Natural killer cell treated with Interleukin-12 subunit alpha and Interleukin-12 subunit beta and Interleukin-15 and Interleukin-18, amount 100 ng/mL, for 72 hours (primary cell): ENCODE measurements around the gene PTPRE. TPM values are rescaled to one million over a fixed set of nuclear protein-coding genes. Genes with fewer than 3 reads are reported as not detected.

Source experiments
- ATAC-seq, 2 donors: fragments of 150-1000 bp; cut with Tn5 transposase in 1 of 2; sonication (Bioruptor Pico), chemical (Tn5 transposase) in 1 of 2; 2 replicates each; pipeline ENCODE4 v1.10.0; 2021
- DNase-seq: peaks from one replicate; pipeline ENCODE4 v3.0.0; 2022; ENCODE audit warnings: low spot score
- H3K27ac Mint-ChIP-seq, 2 donors: 1 replicate in 1 of 2; 2 replicates in 1 of 2; pipeline ENCODE4 v1.8.0; 2022; ENCODE audit warnings: mixed read lengths in 2 of 2, mild to moderate bottlenecking in 1 of 2, moderate library complexity in 1 of 2
- H3K27me3 Mint-ChIP-seq, 2 donors: 1 replicate in 1 of 2; 2 replicates in 1 of 2; pipeline ENCODE4 v1.8.0; 2022; ENCODE audit warnings: mixed read lengths in 2 of 2
- H3K36me3 Mint-ChIP-seq: one replicate; pipeline ENCODE4 v1.8.0; 2022; ENCODE audit warnings: mixed read lengths
- H3K4me1 Mint-ChIP-seq, 2 donors: 1 replicate in 1 of 2; 2 replicates in 1 of 2; pipeline ENCODE4 v1.8.0; 2022; ENCODE audit warnings: low read depth in 2 of 2, mixed read lengths in 2 of 2, mild to moderate bottlenecking in 1 of 2
- H3K4me3 Mint-ChIP-seq: one replicate; pipeline ENCODE4 v1.8.0; 2022; ENCODE audit warnings: mixed read lengths
- H3K9me3 Mint-ChIP-seq: 2 replicates; pipeline ENCODE4 v1.8.0; 2022; ENCODE audit warnings: mixed read lengths
- total RNA-seq, 2 donors: library from RNA; stranded (reverse); gene quantifications; one replicate each; pipeline ENCODE4 v1.2.3, GENCODE V29; 2022

PTPRE gene, protein sequence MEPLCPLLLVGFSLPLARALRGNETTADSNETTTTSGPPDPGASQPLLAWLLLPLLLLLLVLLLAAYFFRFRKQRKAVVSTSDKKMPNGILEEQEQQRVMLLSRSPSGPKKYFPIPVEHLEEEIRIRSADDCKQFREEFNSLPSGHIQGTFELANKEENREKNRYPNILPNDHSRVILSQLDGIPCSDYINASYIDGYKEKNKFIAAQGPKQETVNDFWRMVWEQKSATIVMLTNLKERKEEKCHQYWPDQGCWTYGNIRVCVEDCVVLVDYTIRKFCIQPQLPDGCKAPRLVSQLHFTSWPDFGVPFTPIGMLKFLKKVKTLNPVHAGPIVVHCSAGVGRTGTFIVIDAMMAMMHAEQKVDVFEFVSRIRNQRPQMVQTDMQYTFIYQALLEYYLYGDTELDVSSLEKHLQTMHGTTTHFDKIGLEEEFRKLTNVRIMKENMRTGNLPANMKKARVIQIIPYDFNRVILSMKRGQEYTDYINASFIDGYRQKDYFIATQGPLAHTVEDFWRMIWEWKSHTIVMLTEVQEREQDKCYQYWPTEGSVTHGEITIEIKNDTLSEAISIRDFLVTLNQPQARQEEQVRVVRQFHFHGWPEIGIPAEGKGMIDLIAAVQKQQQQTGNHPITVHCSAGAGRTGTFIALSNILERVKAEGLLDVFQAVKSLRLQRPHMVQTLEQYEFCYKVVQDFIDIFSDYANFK
- total RNA-seq, result 100 to 1,000 TPM in 1 of 2 donors, 10 to 100 TPM in 1; 65.1 to 147 TPM

GRCh38 chr10:127906548-127907377 is at the start of gene PTPRE:
TSS of gene PTPRE (plus strand) at chr10:127907103. CDS start at chr10:128040882, 133,779 bp downstream.
- Mint-ChIP-seq H3K27me3 (peaks cover 19 to 33% of the 10 kb centered on the region in 2 donors), H3K4me3 (peak within 1 kb of the TSS; percentile 49), H3K27ac (no peak within 1 kb of the TSS), H3K9me3 (no peaks in the 10 kb centered on the region), H3K4me1 (peaks cover 8 to 13% of the 10 kb centered on the region in 2 donors), H3K36me3 (no peaks in the 10 kb centered on the region)
- ATAC-seq, result peak; percentile 96 to 97
- peak; percentile 84 for DNase-seq

DNA sequence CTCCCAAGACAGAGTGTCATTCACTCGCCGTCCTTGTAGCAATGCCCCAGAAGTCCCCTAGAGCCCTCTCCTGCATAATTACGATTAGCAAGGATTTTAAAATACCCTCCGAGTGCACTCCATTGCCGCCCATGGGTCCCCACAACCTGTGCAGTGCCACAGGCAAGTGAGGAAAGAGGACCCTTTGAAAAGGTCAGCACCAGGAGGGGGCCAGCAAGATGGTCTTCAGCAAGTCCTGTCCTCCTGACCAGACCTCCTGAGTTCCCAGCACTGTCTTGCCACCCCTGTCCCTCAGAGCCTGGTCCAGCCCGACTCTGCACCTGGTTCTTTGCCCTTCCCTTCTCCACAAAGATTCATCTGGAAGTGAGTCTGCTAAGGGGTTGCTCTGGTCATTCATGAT is 46.3 kb upstream of the PTPRE start:
- Mint-ChIP-seq H3K36me3 (peaks cover 6% of the 10 kb centered on the region), H3K27ac (no peak overlapping the region), H3K27me3 (peaks cover 9 to 16% of the 10 kb centered on the region in 2 donors), H3K9me3 (peaks cover 2% of the 10 kb centered on the region), H3K4me3 (no peak overlapping the region), H3K4me1 (no peaks in the 10 kb centered on the region)
- no peak for DNase-seq
- no peak for ATAC-seq

- Mint-ChIP-seq H3K27me3 (peaks cover 19 to 25% of the 10 kb centered on the region in 2 donors), H3K36me3 (peaks cover 6% of the 10 kb centered on the region), H3K9me3 (peaks cover 2% of the 10 kb centered on the region), H3K27ac (no peak overlapping the region), H3K4me3 (no peak overlapping the region), H3K4me1 (no peaks in the 10 kb centered on the region)
- ATAC-seq (no peak), DNase-seq (no peak)
Observed at GRCh38 chr10:127863231-127863825, 43.6 kb upstream of the PTPRE start.

DNA sequence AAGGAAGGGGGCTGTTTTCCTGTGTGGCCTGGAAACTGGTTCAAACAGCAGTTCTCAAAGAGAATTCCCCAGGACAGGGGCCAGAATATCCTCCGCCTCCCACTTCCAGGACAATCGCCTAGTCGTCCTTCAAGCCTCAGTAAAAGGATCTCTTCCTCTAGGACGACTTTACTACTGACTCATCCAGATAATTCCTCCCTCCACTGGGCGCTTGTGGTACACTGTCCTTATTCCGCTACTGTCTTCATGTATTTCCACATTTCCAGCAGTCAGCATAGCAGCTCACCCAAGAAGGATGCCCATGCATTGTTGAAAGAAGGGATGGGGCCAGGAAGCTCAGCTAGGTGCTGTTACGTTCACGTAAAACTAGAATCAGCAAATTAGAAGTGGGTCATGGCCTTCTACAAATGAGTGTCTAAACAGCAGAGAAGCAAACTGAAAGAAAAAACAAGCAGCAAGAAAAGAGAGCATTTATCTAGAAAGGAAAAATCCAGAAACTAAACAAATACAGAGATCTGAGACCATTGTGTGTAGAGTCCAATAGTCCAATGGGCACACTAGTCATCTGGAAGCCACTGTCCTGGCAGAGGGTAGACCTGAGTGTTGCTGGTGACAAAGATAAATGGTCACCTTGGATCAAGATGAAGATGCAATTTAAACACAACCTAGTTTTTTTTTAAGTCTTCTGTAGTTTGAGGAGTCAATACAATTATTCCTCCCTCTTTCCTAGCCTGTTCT is 40.5 kb upstream of the PTPRE start:
- no peak overlapping the region for H3K27ac Mint-ChIP-seq
- H3K36me3 Mint-ChIP-seq, result peaks cover 6% of the 10 kb centered on the region
- ATAC-seq (no peak), DNase-seq (no peak)
- H3K9me3 Mint-ChIP-seq, result peaks cover 6% of the 10 kb centered on the region
- peaks cover 35 to 43% of the 10 kb centered on the region in 2 donors for H3K27me3 Mint-ChIP-seq
- no peak overlapping the region for H3K4me3 Mint-ChIP-seq
- H3K4me1 Mint-ChIP-seq, result no peaks in the 10 kb centered on the region

- ATAC-seq (no peak), DNase-seq (no peak)
- Mint-ChIP-seq H3K27me3 (peaks cover 40 to 47% of the 10 kb centered on the region in 2 donors), H3K27ac (no peak overlapping the region), H3K9me3 (peaks cover 6% of the 10 kb centered on the region), H3K36me3 (peaks cover 6% of the 10 kb centered on the region), H3K4me1 (no peaks in the 10 kb centered on the region), H3K4me3 (no peak overlapping the region)
Observed at GRCh38 chr10:127867805-127868204, 39.1 kb upstream of the PTPRE start.

GRCh38 chr10:127869329-127869728 is 37.6 kb upstream of the PTPRE start:
- H3K36me3 Mint-ChIP-seq, result no peaks in the 10 kb centered on the region
- peaks cover 4% of the 10 kb centered on the region for H3K9me3 Mint-ChIP-seq
- peaks cover 33 to 38% of the 10 kb centered on the region in 2 donors for H3K27me3 Mint-ChIP-seq
- ATAC-seq (no peak), DNase-seq (no peak)
- no peak overlapping the region for H3K27ac Mint-ChIP-seq
- no peak overlapping the region for H3K4me3 Mint-ChIP-seq
- H3K4me1 Mint-ChIP-seq, result no peaks in the 10 kb centered on the region

DNA sequence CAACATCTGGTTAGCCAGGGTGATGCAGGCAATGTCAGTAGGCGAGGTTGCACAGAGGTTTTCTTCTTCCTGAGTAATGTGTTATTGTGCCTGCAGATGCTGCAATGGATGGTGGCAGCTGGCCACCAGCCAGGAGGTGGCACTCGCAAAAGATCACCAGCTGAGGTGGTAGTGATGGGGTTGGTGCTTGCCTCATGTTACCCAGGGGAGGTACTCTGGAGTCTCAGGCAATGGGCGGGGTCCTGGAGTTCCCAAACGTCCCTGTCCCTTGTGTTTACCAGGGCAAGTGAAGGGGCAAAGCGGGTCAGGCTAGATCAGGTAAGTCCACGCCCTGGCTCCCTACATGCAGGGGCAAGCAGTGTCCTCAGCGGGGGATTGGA is 35.3 kb upstream of the PTPRE start:
- no peak overlapping the region for H3K27ac Mint-ChIP-seq
- H3K27me3 Mint-ChIP-seq, result peaks cover 25 to 33% of the 10 kb centered on the region in 2 donors
- no peaks in the 10 kb centered on the region for H3K4me1 Mint-ChIP-seq
- DNase-seq (no peak), ATAC-seq (peak in 1 of 2 donors; percentile 12)
- no peak overlapping the region for H3K4me3 Mint-ChIP-seq
- no peaks in the 10 kb centered on the region for H3K36me3 Mint-ChIP-seq
- peaks cover 4% of the 10 kb centered on the region for H3K9me3 Mint-ChIP-seq

DNA sequence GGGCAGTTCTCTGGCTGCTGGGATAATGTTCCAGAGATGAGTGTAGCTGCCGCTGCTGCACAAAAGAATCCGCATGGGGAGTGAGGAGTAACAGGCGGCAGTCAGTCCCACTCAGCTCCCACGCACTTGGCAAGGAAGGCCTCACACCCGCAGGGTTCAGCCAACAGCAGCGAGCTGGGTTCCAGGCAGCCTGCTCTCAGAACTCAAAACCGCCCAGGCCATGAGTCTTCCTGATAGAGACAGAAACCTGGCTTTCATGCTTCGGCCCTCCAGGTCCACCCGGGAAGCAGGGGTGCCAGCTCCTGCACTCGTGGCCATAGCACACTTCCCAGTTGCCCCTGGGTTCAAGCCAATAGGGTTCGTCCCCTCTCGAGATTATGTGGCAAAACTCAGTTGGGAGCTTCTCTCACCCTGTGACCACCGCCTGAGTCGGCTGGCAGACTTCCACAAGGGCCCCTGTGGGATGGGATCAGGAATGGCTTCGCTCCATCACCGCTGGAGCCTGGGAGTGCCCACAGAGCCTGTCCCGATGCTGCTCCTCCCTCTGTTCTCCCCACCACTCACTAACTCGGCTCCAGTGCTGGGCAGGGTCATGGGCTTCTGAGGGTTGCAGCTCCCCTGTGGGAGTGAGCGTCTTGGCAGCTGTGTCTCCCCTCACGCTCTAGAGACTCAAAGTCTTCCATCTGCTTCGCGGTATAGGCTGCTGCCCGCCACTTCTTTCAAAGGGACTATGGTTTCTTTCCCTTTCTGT is 34.7 kb upstream of the PTPRE start:
- Mint-ChIP-seq H3K27ac (no peak overlapping the region), H3K4me1 (no peaks in the 10 kb centered on the region), H3K9me3 (peaks cover 4% of the 10 kb centered on the region), H3K36me3 (no peaks in the 10 kb centered on the region), H3K27me3 (peaks cover 25 to 30% of the 10 kb centered on the region in 2 donors), H3K4me3 (no peak overlapping the region)
- DNase-seq (peak; percentile 50), ATAC-seq (no peak)

GRCh38 chr10:127872871-127873600 is 33.9 kb upstream of the PTPRE start:
- H3K4me1 Mint-ChIP-seq, result no peaks in the 10 kb centered on the region
- H3K36me3 Mint-ChIP-seq, result no peaks in the 10 kb centered on the region
- H3K4me3 Mint-ChIP-seq, result no peak overlapping the region
- no peak overlapping the region for H3K27ac Mint-ChIP-seq
- peaks cover 28 to 36% of the 10 kb centered on the region in 2 donors for H3K27me3 Mint-ChIP-seq
- H3K9me3 Mint-ChIP-seq, result peaks cover 4% of the 10 kb centered on the region
- DNase-seq (peak; percentile 35), ATAC-seq (no peak)

- Mint-ChIP-seq H3K36me3 (no peaks in the 10 kb centered on the region), H3K27ac (no peak overlapping the region), H3K27me3 (peaks cover 23 to 34% of the 10 kb centered on the region in 2 donors), H3K9me3 (peaks cover 4% of the 10 kb centered on the region), H3K4me3 (no peak overlapping the region), H3K4me1 (no peaks in the 10 kb centered on the region)
- no peak for ATAC-seq
- DNase-seq, result no peak
Observed at GRCh38 chr10:127873901-127874470, 32.9 kb upstream of the PTPRE start.

GRCh38 chr10:127874671-127875448 is 32.0 kb upstream of the PTPRE start:
- Mint-ChIP-seq H3K9me3 (no peaks in the 10 kb centered on the region), H3K36me3 (no peaks in the 10 kb centered on the region), H3K27ac (no peak overlapping the region), H3K4me3 (no peak overlapping the region), H3K4me1 (no peaks in the 10 kb centered on the region), H3K27me3 (peaks cover 20 to 27% of the 10 kb centered on the region in 2 donors)
- ATAC-seq (no peak), DNase-seq (peak; percentile 20)
